HL-60 (cell line): ENCODE measurements around the gene MPV17L2.

Source experiments
- POLR2AphosphoS5 ChIP-seq: IDR thresholded peaks from 2 replicates; pipeline ENCODE4 v1.6.1; 2012; ENCODE audit warnings: low read depth
- TF ChIP-seq, protein P1 (sequence below): IDR thresholded peaks from one replicate; pipeline ENCODE4 v1.5.1; 2011; ENCODE audit warnings: low read length, control low read depth, inconsistent platforms; ENCODE audit not compliant: insufficient read depth

GRCh38 chr19:18225702-18226468 lies 32.9 kb downstream of the MPV17L2 start, which contains the start of gene PDE4C:
- TF ChIP-seq, protein P1, sequence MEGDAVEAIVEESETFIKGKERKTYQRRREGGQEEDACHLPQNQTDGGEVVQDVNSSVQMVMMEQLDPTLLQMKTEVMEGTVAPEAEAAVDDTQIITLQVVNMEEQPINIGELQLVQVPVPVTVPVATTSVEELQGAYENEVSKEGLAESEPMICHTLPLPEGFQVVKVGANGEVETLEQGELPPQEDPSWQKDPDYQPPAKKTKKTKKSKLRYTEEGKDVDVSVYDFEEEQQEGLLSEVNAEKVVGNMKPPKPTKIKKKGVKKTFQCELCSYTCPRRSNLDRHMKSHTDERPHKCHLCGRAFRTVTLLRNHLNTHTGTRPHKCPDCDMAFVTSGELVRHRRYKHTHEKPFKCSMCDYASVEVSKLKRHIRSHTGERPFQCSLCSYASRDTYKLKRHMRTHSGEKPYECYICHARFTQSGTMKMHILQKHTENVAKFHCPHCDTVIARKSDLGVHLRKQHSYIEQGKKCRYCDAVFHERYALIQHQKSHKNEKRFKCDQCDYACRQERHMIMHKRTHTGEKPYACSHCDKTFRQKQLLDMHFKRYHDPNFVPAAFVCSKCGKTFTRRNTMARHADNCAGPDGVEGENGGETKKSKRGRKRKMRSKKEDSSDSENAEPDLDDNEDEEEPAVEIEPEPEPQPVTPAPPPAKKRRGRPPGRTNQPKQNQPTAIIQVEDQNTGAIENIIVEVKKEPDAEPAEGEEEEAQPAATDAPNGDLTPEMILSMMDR = no peak
- no peak for TF ChIP-seq POLR2AphosphoS5
